Measurements from ENCODE around the gene DGKB.

DGKB gene

GRCh38 chr7:14195079-14195478 is 707.5 kb downstream of the DGKB start:
- no peak for DNase-seq

GRCh38 chr7:14191686-14192098 is 710.9 kb downstream of the DGKB start:
- DNase-seq, result no peak

- no peak for DNase-seq
Observed at GRCh38 chr7:14184292-14184864, 718.2 kb downstream of the DGKB start.

- DNase-seq, result no peak
Observed at GRCh38 chr7:14179781-14180180, 722.8 kb downstream of the DGKB start.

GRCh38 chr7:14177876-14178275 is 724.7 kb downstream of the DGKB start:
- no peak for DNase-seq

GRCh38 chr7:14170872-14171271 is 731.7 kb downstream of the DGKB start:
- DNase-seq, result no peak

GRCh38 chr7:14158111-14158510 is 744.4 kb downstream of the DGKB start:
- DNase-seq, result no peak

- no peak for DNase-seq
Observed at GRCh38 chr7:14156436-14156835, 746.1 kb downstream of the DGKB start.

- no peak for DNase-seq
Observed at GRCh38 chr7:14148974-14149373, 753.6 kb downstream of the DGKB start.

GRCh38 chr7:14147532-14147931 is 755.0 kb downstream of the DGKB start:
- no peak for DNase-seq

- DNase-seq, result no peak
Observed at GRCh38 chr7:14144538-14144937, 758.0 kb downstream of the DGKB start.

- DNase-seq, result no peak
Observed at GRCh38 chr7:14144109-14144508, 758.4 kb downstream of the DGKB start.

- DNase-seq, result no peak
Observed at GRCh38 chr7:14137676-14138075, 764.9 kb downstream of the DGKB start.

- DNase-seq, result no peak
Observed at GRCh38 chr7:14133752-14134151, 768.8 kb downstream of the DGKB start.

- no peak for DNase-seq
Observed at GRCh38 chr7:14125998-14126397, 776.6 kb downstream of the DGKB start.

- DNase-seq, result no peak
Observed at GRCh38 chr7:14124716-14125115, 777.8 kb downstream of the DGKB start.

- DNase-seq, result no peak
Observed at GRCh38 chr7:14123923-14124322, 778.6 kb downstream of the DGKB start.

GRCh38 chr7:14115701-14116100 is 786.9 kb downstream of the DGKB start:
- DNase-seq, result no peak

GRCh38 chr7:14104861-14105260 is 797.7 kb downstream of the DGKB start:
- DNase-seq, result no peak

GRCh38 chr7:14096159-14096558 is 806.4 kb downstream of the DGKB start:
- DNase-seq, result no peak

- DNase-seq, result no peak
Observed at GRCh38 chr7:14095233-14095950, 807.2 kb downstream of the DGKB start.

Measured in NCI-H774 (cell line).